ENCODE results near the gene CPSF3. TPM values are rescaled to one million over a fixed set of nuclear protein-coding genes. Genes with fewer than 3 reads are reported as not detected.

CPSF3 gene
- total RNA-seq, 1 donor from 2014 or later, result 19.4 TPM

DNA sequence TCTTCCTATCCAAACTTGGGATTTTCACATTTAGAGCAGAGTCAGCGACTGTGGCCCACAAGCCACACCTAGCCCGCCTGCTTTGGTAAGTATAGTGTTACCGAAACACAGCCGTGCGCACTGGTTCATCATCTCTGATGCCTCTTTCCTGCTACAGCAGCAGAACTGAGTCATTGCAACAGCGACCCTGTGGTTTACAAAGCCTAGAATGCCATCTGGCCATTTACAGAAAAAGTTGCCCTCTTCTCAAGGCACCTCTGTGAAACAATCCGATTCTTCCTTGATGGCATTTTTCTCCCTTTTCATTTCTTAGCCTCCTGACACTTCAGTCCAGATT, 40.2 kb downstream of the CPSF3 start:
- H3K36me3 ChIP-seq, result peaks cover 0 to 20% of the 10 kb centered on the region in 2 donors
- intact Hi-C loops (cut with DNase I), result no loop called here
- H3K27ac ChIP-seq, result no peak overlapping the region
- H3K4me3 ChIP-seq, result no peak overlapping the region
- H3K27me3 ChIP-seq, result no peaks in the 10 kb centered on the region
- no peaks in the 10 kb centered on the region for H3K4me1 ChIP-seq
- H3K9me3 ChIP-seq, result no peaks in the 10 kb centered on the region
- no peak for DNase-seq (ENCODE audit: extremely low spot score in 2 of 2)
- no peak for TF ChIP-seq POLR2AphosphoS5 (IDR thresholded peaks at IDR 0.05; ENCODE audit: insufficient read depth in 1 of 2, low read depth in 1 of 2)

GRCh38 chr2:9465170-9465569, 41.7 kb downstream of the CPSF3 start:
- H3K36me3 ChIP-seq, result peaks cover 0 to 15% of the 10 kb centered on the region in 2 donors
- no peak for TF ChIP-seq POLR2A (IDR thresholded peaks at IDR 0.05)
- TF ChIP-seq CTCF (IDR thresholded peaks at IDR 0.05), result no peak
- no peak for TF ChIP-seq POLR2AphosphoS5 (IDR thresholded peaks at IDR 0.05; ENCODE audit: insufficient read depth in 1 of 2, low read depth in 1 of 2)
- H3K4me3 ChIP-seq, result no peak overlapping the region
- intact Hi-C loops (cut with DNase I), result no loop called here
- no peaks in the 10 kb centered on the region for H3K9me3 ChIP-seq
- H3K27ac ChIP-seq, result no peak overlapping the region
- no peak for DNase-seq (ENCODE audit: extremely low spot score in 2 of 2)
- no peaks in the 10 kb centered on the region for H3K27me3 ChIP-seq
- H3K4me1 ChIP-seq, result no peaks in the 10 kb centered on the region

DNA sequence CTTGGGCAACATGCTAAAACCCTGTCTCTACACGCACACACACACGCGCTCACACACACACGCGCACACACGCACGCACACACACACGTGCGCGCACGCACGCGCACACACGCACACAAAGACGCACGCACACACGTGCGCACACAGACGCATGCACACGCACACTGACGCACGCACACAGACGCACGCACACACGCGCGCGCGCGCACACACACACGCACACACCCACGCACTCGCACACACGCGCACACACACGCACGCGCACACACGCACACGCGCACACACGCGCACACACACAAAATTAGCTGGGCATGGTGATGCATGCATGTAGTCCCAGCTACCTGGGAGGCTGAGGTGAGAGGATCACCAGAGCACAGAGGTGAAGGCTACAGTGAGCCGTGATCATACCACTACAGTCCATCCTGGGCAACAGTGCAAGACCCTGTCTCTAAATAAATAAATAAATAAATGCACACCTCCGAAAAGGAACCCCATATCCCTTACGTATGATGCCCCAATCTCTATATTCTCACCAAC, 42.8 kb downstream of the CPSF3 start:
- DNase-seq (ENCODE audit: extremely low spot score in 2 of 2), result no peak
- Histone ChIP-seq H3K27me3 (no peaks in the 10 kb centered on the region), H3K4me1 (no peaks in the 10 kb centered on the region), H3K27ac (no peak overlapping the region), H3K9me3 (no peaks in the 10 kb centered on the region), H3K36me3 (peaks cover 0 to 14% of the 10 kb centered on the region in 2 donors), H3K4me3 (no peak overlapping the region)
- intact Hi-C loops (cut with DNase I), result no loop called here
- TF ChIP-seq POLR2AphosphoS5 (IDR thresholded peaks at IDR 0.05; ENCODE audit: insufficient read depth in 1 of 2, low read depth in 1 of 2) (no peak), POLR2A (IDR thresholded peaks at IDR 0.05) (no peak), CTCF (IDR thresholded peaks at IDR 0.05) (no peak)

- no peak for DNase-seq (ENCODE audit: extremely low spot score in 2 of 2)
- TF ChIP-seq POLR2AphosphoS5 (IDR thresholded peaks at IDR 0.05; ENCODE audit: insufficient read depth in 1 of 2, low read depth in 1 of 2) (no peak), POLR2A (IDR thresholded peaks at IDR 0.05) (no peak), CTCF (IDR thresholded peaks at IDR 0.05) (no peak)
- intact Hi-C loops (cut with DNase I), result no loop called here
Observed at GRCh38 chr2:9467687-9468086, 44.2 kb downstream of the CPSF3 start.

DNA sequence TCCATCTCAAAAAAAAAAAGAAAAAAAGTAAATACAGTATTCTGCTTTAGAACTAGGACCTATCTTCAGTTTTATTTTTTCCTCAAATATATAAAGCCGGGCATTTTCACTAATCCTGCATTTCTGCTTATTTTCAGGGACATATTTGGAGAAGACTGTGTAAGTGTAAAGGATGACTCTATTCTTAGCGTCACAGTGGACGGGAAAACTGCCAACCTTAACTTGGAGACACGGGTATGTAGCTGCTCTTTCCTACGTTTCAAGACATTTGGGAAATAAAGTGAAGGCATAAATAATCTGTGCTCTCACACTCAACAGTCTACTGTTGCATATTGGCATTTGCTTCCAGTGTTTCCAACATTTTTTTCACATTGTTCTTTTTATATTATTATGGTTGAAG, 47.8 kb downstream of the CPSF3 start:
- Histone ChIP-seq H3K4me3 (no peak overlapping the region), H3K27me3 (no peaks in the 10 kb centered on the region), H3K9me3 (no peaks in the 10 kb centered on the region), H3K36me3 (peaks cover 0 to 15% of the 10 kb centered on the region in 2 donors), H3K4me1 (peaks cover 24% of the 10 kb centered on the region), H3K27ac (no peak overlapping the region)
- DNase-seq (ENCODE audit: extremely low spot score in 2 of 2), result no peak
- intact Hi-C loops (cut with DNase I), result no loop called here
- TF ChIP-seq POLR2A (IDR thresholded peaks at IDR 0.05) (no peak), POLR2AphosphoS5 (IDR thresholded peaks at IDR 0.05; ENCODE audit: insufficient read depth in 1 of 2, low read depth in 1 of 2) (no peak), CTCF (IDR thresholded peaks at IDR 0.05) (no peak)

More at GRCh38 chr2:9467687-9468086, 44.2 kb downstream of the CPSF3 start:
- no peak overlapping the region for H3K4me3 ChIP-seq
- no peaks in the 10 kb centered on the region for H3K27me3 ChIP-seq
- H3K36me3 ChIP-seq, result peaks cover 0 to 20% of the 10 kb centered on the region in 2 donors
- H3K27ac ChIP-seq, result no peak overlapping the region
- H3K4me1 ChIP-seq, result no peaks in the 10 kb centered on the region
- no peaks in the 10 kb centered on the region for H3K9me3 ChIP-seq

Data from vagina (tissue), 2 donors.